ENCODE data around the gene C19orf73.

The C19orf73 gene

DNA sequence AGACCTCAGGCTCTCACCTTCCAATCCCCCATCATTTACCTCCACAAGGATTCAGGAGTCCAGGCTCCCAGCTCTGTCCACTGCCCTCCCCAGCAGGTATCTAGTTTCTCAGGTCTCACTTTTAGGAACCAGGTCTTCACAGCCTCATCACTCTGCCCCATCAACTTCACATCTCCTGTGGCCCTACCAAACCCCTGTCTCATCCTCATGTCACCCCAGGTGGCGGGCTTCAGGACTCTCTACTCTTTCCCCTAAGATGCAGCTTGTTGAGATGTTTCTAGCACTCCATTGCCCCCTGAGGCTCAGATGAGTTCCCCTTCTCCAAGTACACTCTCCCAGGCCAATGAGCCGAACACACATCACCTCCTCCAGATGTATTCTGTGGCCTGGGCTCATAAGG lies 1.9 kb upstream of the C19orf73 start:
- no peak for FAIRE-seq

DNA sequence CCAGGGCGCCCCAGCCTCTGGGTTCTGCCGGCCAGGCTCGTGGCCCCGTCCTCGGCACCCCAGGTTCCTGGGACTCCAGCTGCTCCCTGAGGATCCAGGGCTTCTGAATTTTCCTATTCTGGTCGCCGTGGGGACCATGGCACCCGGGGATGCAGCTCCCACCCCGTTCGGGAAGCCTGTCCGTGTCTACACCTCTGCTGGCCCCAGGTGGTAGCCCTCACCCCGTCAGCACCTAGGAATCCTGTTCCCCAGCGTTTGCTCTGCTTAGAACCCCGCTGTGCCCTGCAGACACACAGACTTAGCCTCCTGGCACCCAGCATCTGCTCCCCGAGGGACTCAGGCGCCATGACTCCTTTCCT lies 1.4 kb upstream of the C19orf73 start:
- no peak for FAIRE-seq

DNA sequence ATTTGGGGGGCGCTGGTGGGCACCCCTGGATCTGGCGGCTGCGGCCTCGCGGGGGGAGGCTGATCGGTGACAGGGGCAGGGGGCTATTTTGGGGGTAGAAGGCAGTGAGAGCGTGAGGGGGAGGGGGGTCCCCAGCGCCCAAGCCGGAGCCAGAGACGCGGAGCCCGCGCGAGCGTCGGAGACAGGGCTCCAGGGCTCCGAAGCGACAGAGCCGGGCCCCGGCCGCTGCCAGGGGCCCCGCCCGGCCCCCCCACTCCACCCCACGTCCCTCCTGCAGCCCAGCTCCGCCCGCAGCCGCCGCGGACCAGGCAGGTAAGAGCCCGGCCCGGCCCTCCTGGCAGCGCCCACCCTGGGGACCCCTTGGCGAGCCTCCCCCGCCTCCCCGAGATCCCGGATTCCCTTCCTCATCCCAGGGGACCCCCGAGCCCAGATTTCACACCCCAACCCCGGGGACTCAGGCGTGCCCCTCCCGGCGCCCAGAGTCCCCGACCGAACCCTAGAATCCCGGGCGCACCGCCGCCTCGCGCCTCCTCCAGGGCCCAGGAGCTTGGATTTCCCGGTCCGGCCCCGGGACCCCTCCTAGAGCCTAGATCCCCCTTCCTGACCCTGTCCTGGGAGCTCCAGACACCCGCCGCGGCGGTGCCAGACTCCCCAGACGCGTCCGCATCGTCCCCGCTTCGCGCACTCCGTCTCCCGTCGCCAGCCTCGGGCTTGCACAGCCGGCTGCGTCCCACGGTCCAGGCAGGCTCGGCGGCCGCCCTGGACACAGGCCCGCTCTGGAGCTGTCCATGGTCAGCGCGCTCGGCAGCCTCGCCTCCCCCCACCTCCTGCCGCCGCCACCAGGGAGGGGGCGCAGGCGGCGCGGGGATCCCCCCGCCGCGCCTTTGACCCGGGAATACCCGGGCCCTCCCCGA lies 725 bp upstream of the C19orf73 start, which contains the start of gene PPFIA3:
Gene PPFIA3, plus strand, starts transcription at position 134 of the 914 bp plus-strand sequence. CDS start 8,330 bp downstream, outside the sequence.
- FAIRE-seq = no peak

DNA sequence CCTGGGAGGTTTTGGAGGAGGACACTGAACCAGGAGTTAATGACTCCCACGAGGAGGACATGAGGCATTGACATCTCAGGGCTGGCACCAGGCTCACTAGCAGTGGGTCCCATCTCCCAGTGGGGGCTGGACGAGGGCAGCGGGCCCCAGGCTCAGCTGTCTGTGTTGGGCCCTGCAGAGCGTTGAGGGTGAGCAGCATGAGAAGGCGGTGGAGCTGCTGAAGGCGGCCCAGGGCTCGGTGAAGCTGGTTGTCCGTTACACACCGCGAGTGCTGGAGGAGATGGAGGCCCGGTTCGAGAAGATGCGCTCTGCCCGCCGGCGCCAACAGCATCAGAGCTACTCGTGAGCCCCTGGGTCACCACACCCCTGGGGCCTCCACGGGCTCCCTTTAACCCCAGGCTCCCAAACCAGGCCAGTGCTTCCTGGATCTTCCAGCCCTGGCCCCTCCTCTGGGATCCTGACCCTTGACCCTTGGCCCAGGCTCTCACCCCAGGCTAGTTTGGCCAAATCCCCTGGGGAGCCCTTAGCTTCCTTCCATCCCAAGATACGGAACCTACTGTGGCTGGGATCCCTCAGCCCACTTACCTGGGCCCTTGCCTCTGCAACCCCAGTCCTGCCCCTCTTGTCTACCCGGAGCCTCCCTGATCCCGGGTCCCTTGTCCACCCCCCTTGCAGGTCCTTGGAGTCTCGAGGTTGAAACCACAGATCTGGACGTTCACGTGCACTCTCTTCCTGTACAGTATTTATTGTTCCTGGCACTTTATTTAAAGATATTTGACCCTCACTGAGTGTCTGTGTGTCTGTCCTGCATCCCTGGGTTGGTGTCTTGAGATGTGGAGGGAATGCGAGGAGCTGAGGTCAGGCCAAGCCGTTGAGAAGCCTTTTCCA lies 1.0 kb downstream of the C19orf73 start:
- FAIRE-seq = no peak

DNA sequence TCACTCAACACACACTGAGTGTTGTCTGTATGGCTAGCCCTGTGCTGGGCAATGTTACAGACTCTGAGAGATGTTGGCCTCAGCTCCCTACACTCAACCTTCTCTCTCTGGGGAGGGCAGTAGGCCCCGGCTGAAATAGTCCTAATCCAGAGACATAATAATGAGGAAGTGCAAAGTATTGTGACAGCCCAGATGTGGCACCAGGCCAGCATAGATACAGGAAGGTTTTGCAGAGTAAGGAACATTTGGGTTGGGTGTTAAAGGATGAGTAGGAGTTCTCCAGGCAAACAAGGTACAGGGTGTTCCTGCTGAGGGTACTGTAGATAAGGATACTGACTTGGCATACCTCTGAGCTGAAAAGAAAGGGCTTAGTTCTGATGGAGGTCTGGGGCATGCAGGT lies 2.4 kb downstream of the C19orf73 start:
- no peak for FAIRE-seq

DNA sequence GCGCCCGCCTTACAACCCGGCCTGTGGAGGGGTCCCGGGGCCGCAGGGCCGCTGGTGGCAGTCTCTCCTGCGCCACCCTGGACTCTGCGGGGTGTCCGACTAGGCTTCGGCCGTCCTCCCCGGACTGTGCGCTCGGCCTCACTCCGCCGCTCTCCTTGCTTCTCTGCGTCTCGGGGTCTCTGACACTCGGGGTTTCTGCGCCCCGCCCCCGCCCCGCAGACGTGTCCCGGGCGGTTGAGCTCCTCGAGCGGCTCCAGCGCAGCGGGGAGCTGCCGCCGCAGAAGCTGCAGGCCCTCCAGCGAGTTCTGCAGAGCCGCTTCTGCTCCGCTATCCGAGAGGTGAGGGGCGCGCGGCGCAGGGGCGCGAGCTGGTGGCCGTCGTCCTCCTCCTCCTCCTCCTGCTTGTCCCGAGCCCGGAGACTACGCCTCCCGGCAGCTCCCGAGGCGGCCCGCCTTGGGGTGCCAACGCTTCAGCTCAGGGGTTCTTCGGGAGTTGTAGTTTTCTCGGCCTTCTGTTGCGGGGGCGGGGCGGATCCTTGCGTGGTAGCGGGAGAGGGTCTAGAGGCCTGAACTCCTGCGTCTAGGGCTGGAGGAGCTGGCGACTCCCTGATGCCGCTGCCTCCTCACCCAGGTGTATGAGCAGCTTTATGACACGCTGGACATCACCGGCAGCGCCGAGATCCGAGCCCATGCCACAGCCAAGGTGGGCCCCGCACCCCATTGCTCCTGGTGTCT lies 4.1 kb downstream of the C19orf73 start:
- no peak for FAIRE-seq

DNA sequence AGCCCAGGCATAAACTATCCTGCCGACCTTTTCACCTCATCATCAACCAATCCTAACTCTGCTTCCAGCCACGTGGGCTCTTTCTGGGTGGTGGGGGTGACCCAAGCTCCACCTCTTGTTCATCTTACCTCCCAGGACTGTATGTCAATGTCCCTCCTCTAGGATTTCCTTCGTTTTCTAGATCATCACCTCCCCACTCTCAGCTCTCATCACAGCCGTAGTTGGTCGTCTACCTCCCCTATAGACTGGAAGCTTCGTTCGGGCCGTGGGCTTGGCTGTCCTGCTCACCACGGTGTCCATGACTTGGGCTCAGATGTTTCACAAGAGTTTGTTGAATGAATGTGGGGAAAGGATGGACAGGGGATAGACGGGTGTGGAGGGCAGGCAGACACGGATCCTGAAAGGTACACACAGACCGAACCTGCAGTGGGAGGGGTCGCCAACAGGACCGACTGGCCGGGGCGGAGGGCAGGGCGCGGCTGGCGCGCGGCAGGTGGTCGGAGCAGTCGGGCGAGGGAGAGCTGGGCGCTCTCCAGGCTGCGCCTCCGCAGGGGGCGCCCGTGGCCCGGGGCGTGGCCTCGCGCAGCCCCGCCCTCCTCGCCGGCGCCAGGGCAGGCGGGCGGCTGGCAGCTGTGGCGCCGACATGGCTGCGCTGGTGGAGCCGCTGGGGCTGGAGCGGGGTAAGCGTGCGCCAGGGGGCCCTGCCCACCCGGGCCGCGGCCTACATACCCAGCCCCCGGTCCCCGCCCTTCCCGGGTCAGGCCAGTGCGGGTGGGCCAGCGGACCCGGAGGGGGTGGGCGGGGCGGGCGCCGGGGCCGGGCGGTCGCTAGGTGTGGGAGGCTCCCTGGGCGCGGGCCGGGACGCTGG lies 4.9 kb downstream of the C19orf73 start, which contains the start of gene LIN7B:
Gene LIN7B, plus strand, starts transcription at position 609 of the 868 bp plus-strand sequence. Its CDS starts 35 bp downstream, at position 644.
- no peak for FAIRE-seq

DNA sequence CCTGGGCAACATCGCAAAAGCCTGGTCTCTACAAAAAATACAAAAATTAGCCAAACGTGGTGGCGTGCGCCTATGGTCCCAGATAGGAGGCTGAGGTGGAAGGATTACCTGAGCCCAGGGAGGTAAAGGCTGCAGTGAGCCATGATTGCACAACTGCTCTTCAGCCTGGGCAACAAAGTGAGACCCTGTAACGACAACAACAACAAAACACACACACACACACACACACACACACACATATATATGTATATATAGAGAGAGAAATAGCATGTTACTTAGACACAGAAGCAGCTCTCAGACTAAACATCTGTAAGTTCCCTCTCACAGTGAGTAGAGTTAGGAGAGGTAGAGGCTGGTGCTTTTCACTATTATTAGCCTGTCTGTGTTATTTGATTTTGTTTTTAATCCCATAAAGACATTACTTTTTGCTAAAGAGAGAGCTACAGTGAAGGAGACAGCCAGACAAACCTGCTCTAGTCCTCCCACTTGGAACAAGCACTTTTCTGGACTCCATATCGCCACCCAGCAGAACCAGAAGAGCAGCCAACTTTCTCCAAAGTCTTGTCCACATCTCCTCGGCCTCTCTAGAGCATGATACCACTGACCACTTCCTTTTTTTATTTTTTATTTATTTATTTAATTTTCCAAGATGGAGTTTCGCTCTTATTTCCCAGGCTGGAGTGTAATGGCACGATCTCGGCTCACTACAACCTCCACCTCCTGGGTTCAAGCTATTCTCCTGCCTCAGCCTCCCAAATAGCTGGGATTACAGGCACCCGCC lies 7.5 kb downstream of the C19orf73 start:
- FAIRE-seq = no peak

DNA sequence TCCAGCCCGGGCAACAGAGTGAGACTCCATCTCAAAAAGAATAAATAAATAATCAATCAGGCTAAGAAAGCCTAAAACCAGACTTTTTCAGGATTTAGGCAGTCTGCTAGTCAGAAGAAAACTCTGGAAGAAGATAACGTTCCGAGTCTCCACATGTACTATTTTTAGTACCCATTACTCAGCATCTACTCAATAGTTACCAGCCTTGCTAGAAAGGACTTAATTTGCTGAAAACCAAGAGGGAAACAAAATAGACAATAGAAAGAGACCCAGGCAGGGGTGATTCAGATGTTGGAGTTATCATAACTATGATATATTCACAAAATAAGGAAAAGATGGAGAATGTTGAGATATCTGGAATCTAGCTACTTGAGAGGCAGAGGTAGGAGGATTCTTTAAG lies 8.4 kb downstream of the C19orf73 start:
- no peak for FAIRE-seq

DNA sequence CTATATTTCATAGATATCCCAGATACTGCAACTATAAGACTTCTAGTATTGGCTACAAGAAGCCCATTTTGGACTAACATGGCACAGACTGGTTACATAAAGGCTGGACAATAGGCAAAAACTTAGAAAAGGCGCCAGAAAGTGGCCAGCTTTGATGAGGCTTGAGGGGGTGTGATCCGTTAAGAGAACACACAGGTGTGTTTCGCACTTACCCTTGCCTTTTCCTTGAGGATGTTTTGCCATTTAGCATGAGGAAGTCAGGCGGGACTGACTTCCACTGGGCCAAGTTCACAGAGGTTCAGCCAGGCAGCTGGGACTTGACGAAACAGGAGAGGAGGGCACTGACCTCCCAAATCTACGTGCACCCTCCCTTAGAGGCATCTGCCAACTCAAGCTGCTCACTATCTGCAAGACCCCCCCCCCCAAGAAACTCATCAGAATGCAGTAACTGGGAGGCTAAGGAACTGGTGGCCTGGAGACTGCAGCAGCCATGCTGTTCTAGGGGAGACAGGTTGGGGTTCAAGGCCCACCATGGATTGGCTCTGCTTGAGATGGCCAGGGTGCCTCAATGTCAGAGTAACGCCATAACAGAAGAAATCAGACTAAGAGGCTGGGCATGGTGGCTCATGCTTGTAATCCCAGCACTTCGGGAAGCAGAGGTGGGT lies 9.2 kb downstream of the C19orf73 start:
- FAIRE-seq = no peak

DNA sequence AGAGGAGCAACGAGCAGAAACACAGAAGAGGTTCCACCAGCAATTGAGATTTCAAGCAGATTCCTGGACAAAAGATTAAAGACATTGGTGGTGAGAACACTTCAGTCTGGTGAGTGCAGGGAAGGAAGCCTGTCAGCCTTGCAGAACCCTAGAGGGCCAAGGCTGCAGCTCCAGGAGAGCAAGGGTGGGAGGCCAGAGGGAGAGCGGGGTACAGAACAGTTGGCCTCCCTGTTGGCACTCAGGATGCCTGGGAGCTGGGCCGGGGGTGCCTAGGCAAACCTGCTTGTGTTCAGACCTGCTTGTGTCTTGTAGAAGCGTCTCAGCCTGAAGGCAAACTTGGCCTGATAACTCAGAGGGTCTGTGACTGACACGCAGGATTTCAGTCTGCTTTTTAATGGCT lies 9.9 kb downstream of the C19orf73 start:
- FAIRE-seq = no peak

DNA sequence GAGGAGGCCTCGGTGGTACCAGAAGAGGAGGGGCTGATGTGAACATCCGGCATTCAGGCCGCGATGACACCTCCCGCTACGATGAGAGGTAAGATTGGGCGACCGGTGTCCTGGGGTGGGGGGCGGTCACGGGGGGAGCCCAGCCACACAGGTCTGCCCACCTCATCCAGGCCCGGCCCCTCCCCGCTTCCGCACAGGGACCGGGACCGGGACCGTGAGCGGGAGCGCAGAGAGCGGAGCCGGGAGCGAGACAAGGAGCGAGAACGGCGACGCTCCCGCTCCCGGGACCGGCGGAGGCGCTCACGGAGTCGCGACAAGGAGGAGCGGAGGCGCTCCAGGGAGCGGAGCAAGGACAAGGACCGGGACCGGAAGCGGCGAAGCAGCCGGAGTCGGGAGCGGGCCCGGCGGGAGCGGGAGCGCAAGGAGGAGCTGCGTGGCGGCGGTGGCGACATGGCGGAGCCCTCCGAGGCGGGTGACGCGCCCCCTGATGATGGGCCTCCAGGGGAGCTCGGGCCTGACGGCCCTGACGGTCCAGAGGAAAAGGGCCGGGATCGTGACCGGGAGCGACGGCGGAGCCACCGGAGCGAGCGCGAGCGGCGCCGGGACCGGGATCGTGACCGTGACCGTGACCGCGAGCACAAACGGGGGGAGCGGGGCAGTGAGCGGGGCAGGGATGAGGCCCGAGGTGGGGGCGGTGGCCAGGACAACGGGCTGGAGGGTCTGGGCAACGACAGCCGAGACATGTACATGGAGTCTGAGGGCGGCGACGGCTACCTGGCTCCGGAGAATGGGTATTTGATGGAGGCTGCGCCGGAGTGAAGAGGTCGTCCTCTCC lies 11.1 kb downstream of the C19orf73 start:
- no peak for FAIRE-seq

DNA sequence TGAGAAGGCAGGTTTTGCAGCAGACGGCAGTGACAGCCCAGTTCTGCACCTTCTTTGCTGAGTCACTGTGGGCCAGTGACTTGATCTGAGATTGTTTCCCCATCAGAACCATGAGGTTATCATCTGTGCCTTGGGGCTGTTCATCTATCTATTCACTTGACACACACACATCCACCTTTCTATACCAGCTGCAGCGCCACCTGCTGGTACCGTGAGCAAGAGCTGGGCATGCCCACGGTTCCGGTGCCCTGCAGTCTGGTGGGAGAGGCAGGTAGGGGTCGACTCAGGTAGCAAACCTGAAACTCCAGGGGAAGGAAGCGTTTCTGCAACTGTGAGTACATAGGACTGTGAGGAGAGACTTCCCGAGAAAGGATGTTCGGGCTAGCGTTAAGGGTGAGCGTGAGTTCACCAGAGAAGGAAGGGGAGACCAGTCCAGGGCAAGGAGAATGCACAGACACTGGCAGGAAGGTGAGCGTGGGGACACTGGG lies 12.3 kb downstream of the C19orf73 start:
- FAIRE-seq = no peak

DNA sequence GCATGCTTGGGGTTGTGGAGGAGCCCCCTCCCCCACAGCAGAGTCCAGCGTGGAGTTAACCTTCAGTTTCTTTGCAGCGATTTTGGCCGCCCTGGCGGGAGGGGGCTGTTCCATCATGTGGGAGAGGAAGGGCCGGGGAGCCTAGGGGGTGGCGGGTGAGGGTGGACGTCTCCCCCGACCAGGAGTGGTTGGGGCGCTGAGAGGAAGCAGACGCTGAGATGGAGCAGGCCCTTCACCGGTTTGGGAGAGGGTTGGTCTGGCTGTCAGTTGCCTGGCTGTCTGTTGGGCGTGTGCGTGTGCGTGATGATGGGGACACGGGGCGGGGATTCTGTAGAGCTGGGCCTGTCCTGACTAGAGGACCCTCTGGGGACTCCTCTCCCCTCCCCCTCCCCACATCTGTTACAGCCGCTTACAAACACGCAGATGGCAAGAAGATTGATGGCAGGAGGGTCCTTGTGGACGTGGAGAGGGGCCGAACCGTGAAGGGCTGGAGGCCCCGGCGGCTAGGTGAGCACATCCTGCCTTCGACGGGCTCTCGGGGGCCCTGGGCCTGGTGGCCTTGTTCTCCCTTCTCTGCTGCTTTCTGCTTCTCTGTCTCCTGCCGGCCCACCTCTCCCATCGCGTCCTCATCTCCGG lies 14.6 kb downstream of the C19orf73 start:
- FAIRE-seq = no peak

DNA sequence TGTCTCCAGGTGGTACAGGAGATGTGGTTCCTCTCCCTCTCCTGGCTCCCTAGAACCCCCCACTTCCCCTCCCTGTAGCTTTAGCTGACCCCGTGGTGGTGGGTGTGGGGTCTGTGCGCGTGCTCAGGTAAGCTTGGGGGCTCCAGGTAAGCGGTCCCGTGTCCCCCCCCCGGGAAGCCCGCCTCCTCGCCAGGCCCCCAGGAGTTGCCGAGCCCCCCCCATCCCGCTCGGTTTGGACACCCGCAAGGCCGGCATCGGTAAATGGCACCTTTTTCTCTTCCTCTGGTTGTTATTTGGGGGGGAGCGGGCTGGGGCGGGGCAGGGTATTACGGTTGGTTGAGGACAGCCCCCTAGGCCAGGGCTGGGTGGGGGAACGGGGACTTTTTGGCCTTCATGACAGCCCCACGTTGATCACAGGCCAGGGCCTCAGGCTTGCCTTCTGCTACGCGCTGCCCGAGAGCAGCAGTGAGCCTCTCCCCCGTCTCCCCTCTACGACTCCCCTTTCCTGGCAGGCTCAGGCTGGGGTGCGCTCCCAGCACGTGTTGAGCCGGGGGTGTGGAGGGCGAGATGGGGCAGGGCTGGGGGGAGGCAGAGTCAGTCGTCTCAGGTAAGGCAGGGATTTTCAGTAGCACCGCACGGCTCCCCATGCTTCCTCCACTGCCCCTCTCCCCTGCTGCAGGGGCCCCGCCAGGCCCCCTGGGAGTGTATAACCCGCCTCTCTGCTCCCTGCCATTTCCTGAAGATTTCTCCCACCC lies 15.4 kb downstream of the C19orf73 start:
- no peak for FAIRE-seq

DNA sequence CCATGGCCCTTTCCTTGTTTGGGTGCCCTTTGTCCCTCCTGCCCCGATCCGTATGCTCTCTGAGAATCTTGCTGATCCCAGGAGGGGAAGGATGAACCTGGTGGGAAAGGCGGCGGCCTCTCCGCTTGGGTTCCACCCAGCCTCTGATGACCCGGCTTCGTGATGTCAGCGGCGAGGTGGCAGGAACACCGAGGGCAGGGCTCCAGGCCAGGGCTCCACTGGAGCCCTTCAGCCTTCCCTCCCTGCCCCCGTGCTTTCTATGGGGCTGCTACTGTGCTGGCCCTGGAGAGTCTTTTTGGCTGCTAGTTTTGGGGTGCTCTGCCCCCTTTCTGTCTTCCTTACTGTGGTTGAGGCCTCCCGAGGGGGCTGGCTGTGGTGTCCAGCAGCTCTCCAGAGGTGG lies 16.6 kb downstream of the C19orf73 start:
- FAIRE-seq = no peak

DNA sequence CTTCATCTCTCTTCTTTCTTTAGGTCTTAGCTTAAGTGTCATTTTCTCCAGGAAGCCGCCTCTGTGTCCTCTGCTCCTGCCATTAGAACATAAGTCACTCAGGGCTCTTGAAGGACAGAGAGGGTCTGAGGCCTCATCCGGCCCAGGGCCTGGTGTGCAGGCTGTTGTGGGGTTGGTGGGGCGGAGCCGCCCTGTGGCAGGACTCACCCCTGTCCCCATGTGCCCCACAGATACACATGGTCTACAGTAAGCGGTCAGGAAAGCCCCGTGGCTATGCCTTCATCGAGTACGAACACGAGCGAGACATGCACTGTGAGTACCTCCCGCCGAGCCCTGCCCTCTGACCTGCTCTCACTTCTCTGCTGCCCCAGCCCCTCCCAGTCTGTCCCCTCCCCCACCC lies 17.8 kb downstream of the C19orf73 start:
- no peak for FAIRE-seq

DNA sequence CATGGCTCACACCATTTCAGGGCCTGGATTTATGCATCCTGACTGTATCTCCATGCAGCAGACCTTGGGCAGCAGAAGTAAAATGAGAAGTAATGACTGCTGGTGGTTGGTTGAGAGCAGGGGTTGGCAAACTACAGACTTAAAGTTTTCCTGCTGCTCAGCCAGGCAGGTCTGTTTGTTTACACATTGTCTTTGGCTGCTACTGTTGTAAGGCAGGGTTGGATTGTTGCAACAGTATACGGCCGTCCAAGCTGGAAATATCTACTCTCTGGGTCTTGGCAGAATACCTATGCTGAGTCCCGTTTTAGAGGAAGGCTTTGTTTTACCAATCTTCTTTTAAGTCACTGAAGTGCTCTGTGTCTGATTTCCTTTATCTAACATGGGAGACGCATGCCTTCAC lies 20.1 kb downstream of the C19orf73 start:
- no peak for FAIRE-seq

Measured in islet of Langerhans (tissue), 1 donor.